Measurements from ENCODE around the gene LAMB2. TPM values are rescaled to one million over a fixed set of nuclear protein-coding genes. Genes with fewer than 3 reads are reported as not detected.

Gene LAMB2
- polyA plus RNA-seq, 1 of the 3 experiments (the other 2 are of a cell fraction) = 332 TPM

DNA sequence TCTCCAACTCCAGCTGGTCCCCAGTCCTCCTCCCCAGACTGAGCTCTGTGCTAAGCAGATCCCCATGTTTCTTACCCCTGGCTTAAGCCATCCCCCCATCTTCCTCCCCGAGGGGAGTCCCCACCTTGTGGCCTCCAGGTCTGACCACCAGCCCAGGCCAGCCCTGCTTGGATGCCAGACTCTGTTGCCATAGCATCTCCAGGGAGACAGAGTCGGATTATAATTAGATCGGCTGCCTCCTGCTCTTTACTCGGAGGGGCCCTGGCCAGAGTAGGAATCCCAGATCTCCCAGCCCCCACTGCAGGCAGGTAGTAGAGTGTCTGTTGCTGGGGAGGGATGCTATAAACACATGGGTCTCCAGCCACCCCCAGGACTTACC is 40.9 kb upstream of the LAMB2 start:
- peaks cover 11 to 57% of the 10 kb centered on the region in 2 experiments for H3K4me1 ChIP-seq (ENCODE audit: control insufficient read depth in 1 of 2, insufficient read depth in 2 of 2, low read depth in 1 of 2, low read length in 1 of 2)
- H3K9ac ChIP-seq = 0 out of 2 replicates have a peak overlapping the region, but pooled peaks have one; percentile 14
- CTCF ChIA-PET = interaction anchor here (1.1 to 3.5 kb wide), 3 partner anchors 104 to 239 kb away, joined by 3 to 26 read pairs (median 3); partner anchors contain the start of genes C3orf62 and USP4
- peak overlapping the region; percentile 70 to 99; a peak in 3 of 4 replicates for H3K27ac ChIP-seq (ENCODE audit: low read depth in 2 of 2, low read length in 1 of 2)
- no peaks in the 10 kb centered on the region for H3K9me3 ChIP-seq
- peak; percentile 92 for DNase-seq
- no peak overlapping the region for H2AFZ ChIP-seq (ENCODE audit: low read depth)
- POLR2A ChIA-PET = interaction anchor here (0.9 to 2.2 kb wide), 4 partner anchors 40 to 276 kb away, joined by 3 to 13 read pairs (median 4); partner anchors contain the start of genes C3orf62 and USP4
- H3K79me2 ChIP-seq (ENCODE audit: insufficient read depth) = peaks cover 25% of the 10 kb centered on the region
- no peaks in the 10 kb centered on the region for H3K27me3 ChIP-seq (ENCODE audit: insufficient read depth)
- H3K36me3 ChIP-seq (replicated peaks in 1 of 2; ENCODE audit: control insufficient read depth in 1 of 2, insufficient read depth in 2 of 2, low read length in 1 of 2) = peaks cover 0 to 21% of the 10 kb centered on the region in 2 experiments
- no peaks in the 10 kb centered on the region for H4K20me1 ChIP-seq (ENCODE audit: insufficient read depth)
- peak overlapping the region; percentile 98 for H3K4me2 ChIP-seq
- TF ChIP-seq EP300 (IDR thresholded peaks at IDR 0.05; ENCODE audit: borderline replicate concordance in 1 of 2, low read depth in 1 of 2, low read length in 1 of 2) (peak in 1 of 2 experiments; percentile 52; a peak in 1 of 4 replicates), MXI1 (IDR thresholded peaks at IDR 0.05; ENCODE audit: low read depth, low read length) (peak; percentile 86), CHD2 (IDR thresholded peaks at IDR 0.05; ENCODE audit: low read length, partially characterized antibody) (peak; percentile 89), GATA2 (CRISPR knock-in tag; IDR thresholded peaks at IDR 0.05) (no peak), FOXJ3 (CRISPR knock-in tag; IDR thresholded peaks at IDR 0.05) (peak; percentile 18)
- H3F3A ChIP-seq (replicated peaks; ENCODE audit: insufficient read depth) = no peaks in the 10 kb centered on the region
- no peaks in the 10 kb centered on the region for H3K9me2 ChIP-seq
- peak overlapping the region in 1 of 2 experiments; percentile 90; a peak in 1 of 4 replicates for H3K4me3 ChIP-seq (ENCODE audit: low read depth in 2 of 2, low read length in 1 of 2)
- 19% methylated on average over 4 of the region's 4 CpGs for WGBS (ENCODE audit: low lambda C conversion rate)

- peak overlapping the region; percentile 70 to 99; a peak in 3 of 4 replicates for H3K27ac ChIP-seq (ENCODE audit: low read depth in 2 of 2, low read length in 1 of 2)
- no peaks in the 10 kb centered on the region for H3K9me2 ChIP-seq
- no peaks in the 10 kb centered on the region for H3K9me3 ChIP-seq
- peaks cover 11 to 52% of the 10 kb centered on the region in 2 experiments for H3K4me1 ChIP-seq (ENCODE audit: control insufficient read depth in 1 of 2, insufficient read depth in 2 of 2, low read depth in 1 of 2, low read length in 1 of 2)
- H3F3A ChIP-seq (replicated peaks; ENCODE audit: insufficient read depth) = no peaks in the 10 kb centered on the region
- H3K9ac ChIP-seq = peak overlapping the region; percentile 14; the same call in 1 of the 2 replicates
- H4K20me1 ChIP-seq (ENCODE audit: insufficient read depth) = no peaks in the 10 kb centered on the region
- peak overlapping the region; percentile 98 for H3K4me2 ChIP-seq
- H3K4me3 ChIP-seq (ENCODE audit: low read depth in 2 of 2, low read length in 1 of 2) = peak overlapping the region; percentile 81 to 90; a peak in 3 of 4 replicates
- CTCF ChIA-PET = interaction anchor here (0.7 to 3.5 kb wide), 3 partner anchors 105 to 1392 kb away, joined by 3 to 26 read pairs (median 3); partner anchors contain the start of gene C3orf62
- 24% methylated on average over 3 of the region's 3 CpGs for WGBS (ENCODE audit: low lambda C conversion rate)
- peak; percentile 88 for DNase-seq
- no peak overlapping the region for H2AFZ ChIP-seq (ENCODE audit: low read depth)
- TF ChIP-seq, protein P1, sequence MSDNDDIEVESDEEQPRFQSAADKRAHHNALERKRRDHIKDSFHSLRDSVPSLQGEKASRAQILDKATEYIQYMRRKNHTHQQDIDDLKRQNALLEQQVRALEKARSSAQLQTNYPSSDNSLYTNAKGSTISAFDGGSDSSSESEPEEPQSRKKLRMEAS (IDR thresholded peaks at IDR 0.05; ENCODE audit: low read depth) = no peak
- TF ChIP-seq NFIC (IDR thresholded peaks at IDR 0.05; ENCODE audit: borderline replicate concordance) (peak; percentile 79), GATA2 (CRISPR knock-in tag; IDR thresholded peaks at IDR 0.05) (no peak; the same call in 1 of the 2 replicates), MXI1 (IDR thresholded peaks at IDR 0.05; ENCODE audit: low read depth, low read length) (0 out of 2 replicates have a peak, but pooled peaks have one; percentile 16), GABPA (IDR thresholded peaks at IDR 0.05; ENCODE audit: low read depth) (peak; percentile 21; the same call in 1 of the 2 replicates), TCF12 (IDR thresholded peaks at IDR 0.05) (no peak), MEF2A (IDR thresholded peaks at IDR 0.05; ENCODE audit: borderline replicate concordance, low read depth) (no peak), ELF1 (IDR thresholded peaks at IDR 0.05) (no peak), USF2 (IDR thresholded peaks at IDR 0.05; ENCODE audit: borderline replicate concordance, low read depth, low read length) (no peak), CHD2 (IDR thresholded peaks at IDR 0.05; ENCODE audit: low read length, partially characterized antibody) (peak; percentile 81), TAF1 (IDR thresholded peaks at IDR 0.05; ENCODE audit: borderline replicate concordance, low read depth, low read length) (no peak), FOSL2 (IDR thresholded peaks at IDR 0.05; ENCODE audit: borderline replicate concordance, low read depth) (no peak)
- POLR2A ChIA-PET = interaction anchor here (0.9 to 2.2 kb wide), 4 partner anchors 40 to 276 kb away, joined by 3 to 13 read pairs (median 4); partner anchors contain the start of genes C3orf62 and USP4
- H3K36me3 ChIP-seq (replicated peaks in 1 of 2; ENCODE audit: control insufficient read depth in 1 of 2, insufficient read depth in 2 of 2, low read length in 1 of 2) = peaks cover 0 to 21% of the 10 kb centered on the region in 2 experiments
- no peaks in the 10 kb centered on the region for H3K27me3 ChIP-seq (ENCODE audit: insufficient read depth)
- H3K79me2 ChIP-seq (ENCODE audit: insufficient read depth) = peaks cover 25% of the 10 kb centered on the region
These were observed 40.4 kb upstream of the LAMB2 start for GRCh38 chr3:49173116-49173791.
